SKM-1 (cell line): ENCODE results near the gene TJAP1.
"Not testable (repeated sequence)": the region's sequence is repeated elsewhere in the genome, so short reads cannot be mapped to it uniquely, and the experiment has no call there.

ENCODE experiments used
- DNase-seq: peaks from one replicate; lab custom pipeline; 2025; ENCODE audit not compliant: unreplicated experiment; lab: John Stamatoyannopoulos, UW

TJAP1 gene

GRCh38 chr6:43524483-43524961, 47.2 kb downstream of the TJAP1 start:
- no peak for DNase-seq

GRCh38 chr6:43532201-43532600, 54.8 kb downstream of the TJAP1 start:
- DNase-seq, result no peak

DNA sequence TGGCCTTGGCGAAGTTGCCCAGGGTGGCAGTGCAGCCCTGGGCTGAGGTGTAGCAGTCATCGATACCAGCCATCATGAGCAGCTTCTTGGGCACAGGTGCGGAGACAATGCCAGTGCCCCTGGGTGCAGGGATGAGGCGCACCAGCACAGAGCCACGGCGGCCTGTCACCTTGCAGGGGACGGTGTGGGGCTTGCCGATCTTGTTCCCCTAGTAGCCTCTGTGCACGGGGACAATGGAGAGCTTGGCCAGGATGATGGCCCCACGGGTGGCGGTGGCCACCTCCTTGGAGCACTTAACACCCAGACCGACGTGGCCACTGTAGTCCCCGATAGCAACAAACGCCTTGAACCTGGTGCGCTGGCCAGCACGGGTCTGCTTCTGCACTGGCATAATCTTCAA, 61.6 kb downstream of the TJAP1 start:
- not testable (repeated sequence) for DNase-seq

GRCh38 chr6:43539409-43539808, 62.0 kb downstream of the TJAP1 start:
- not testable (repeated sequence) for DNase-seq

GRCh38 chr6:43540507-43540906, 63.1 kb downstream of the TJAP1 start:
- DNase-seq, result no peak

GRCh38 chr6:43541774-43542471, 64.6 kb downstream of the TJAP1 start:
- no peak for DNase-seq

- no peak for DNase-seq
Measured at GRCh38 chr6:43544461-43544860, 67.1 kb downstream of the TJAP1 start.

- DNase-seq, result no peak
Measured at GRCh38 chr6:43547222-43547621, 69.9 kb downstream of the TJAP1 start.
